Hematopoietic multipotent progenitor cell treated with erythropoietin and hydrocortisone succinate and interleukin-3 and kit ligand, for 6 days (in vitro differentiated cells): ENCODE results near the gene HDAC8.

Source experiments
- DNase-seq: peaks from one replicate; pipeline ENCODE4 v3.0.0-alpha.2; 2015

HDAC8 gene

DNA sequence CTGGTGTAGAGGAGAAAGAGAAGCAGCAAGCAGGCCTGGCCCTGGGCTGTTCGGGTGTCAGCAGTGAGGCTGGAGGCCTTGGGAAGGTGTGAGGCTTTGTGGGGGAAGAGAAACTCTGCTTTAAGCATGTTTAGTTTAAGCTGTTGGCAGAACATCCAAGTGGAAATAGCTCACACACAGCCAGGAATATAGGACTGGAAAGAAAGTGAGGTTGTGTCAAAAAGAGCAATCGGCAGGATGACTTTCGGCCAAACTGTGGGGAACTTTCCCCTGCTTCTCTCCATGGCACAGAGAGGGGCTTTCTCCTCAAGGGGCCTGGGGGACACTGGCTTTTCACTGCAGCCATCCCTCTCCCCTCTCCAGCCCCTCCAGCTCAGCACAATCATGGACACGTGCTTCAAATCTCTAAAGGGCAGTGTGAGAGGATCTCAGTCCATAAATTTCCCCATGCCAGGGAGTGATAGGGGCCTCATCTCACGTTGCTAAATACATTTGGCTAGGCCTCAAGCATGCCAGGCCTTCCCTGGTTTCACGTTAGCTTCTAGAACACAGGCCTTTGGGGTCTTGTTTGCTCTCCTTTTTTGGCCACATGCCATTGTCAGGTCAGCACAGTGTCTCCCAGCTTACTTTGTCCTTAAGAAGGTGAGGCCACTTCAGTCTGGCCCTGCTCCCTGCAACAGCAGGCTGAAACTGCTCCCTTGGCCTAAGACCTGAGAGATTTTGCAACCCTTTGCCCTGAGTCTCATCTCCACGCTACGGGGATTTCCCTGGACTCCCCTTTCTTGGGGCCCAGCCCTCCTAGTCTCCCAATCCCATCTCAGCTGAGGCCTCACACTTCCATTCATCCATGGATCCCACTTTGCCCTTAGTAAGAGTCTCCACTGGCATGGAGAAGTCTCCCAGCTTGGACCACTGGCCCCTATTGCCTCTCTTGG, 258.7 kb downstream of the HDAC8 start:
- no peak for DNase-seq

DNA sequence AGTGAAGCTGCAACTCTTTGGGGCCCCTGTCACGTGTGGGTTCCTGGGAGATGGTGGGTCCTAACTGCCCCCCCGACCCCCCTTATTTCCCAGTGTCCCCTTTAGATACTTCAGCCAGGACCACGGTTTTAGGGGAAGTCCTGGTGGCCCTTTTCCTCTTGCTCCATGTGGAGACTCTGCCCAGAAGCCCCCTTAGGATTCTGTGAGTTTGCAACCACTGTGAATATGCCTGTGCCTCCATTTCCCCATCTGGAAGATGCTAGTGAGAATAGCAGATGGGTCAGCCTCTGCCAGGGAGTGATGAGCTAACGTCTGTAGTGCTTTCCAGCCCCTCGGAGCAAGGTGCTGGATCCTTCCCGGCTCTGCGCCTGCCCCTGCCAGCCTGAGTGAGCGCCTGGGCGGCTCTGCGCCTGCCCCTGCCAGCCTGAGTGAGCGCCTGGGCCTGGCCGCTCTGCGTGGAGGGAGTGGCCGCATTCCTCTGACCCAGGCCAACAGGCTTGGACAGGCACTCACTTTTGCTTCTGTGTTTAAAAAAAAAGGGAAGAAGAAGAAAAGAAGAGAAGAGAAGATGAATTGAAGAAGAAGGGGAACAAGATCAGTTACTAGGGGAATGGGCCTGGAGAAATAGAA, 260.2 kb downstream of the HDAC8 start:
- DNase-seq: no peak

DNA sequence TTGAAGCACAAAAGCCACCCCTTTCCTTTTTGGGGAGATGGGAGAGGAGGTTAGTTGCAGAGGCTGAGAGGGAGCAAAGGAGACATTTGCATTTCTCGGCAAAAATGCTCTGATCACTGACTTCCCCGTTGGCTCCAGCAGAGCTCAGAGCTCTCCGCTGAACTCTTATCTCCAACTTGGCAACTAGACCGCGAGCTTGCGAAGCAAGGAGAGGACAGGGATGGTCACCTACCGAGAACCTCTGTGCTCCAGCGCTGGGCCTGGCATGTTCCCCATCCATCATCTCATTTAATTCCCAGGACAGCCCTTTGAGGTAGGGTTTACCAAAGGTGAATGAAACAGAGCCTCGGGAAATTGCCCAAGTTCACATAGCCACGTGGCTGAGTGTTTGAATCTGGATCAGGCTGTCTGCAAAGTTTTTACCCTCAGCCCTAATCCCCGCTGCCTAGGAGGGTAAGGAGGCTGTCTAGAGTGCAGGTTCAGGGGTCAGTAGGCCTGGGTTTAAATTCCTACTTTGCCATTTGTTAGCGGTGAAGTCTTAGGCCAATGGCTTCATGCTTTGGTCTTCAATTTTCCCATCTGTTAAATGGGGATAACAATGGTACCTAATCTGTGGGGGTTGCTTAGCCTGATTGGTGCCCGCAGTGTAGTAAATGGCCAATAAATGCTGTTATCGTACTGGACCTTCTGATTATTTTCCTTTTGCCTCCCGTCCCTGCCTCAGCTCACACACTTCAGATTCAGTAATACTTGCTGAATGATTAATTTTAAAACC, 263.2 kb downstream of the HDAC8 start:
- peak; percentile 44 for DNase-seq

DNA sequence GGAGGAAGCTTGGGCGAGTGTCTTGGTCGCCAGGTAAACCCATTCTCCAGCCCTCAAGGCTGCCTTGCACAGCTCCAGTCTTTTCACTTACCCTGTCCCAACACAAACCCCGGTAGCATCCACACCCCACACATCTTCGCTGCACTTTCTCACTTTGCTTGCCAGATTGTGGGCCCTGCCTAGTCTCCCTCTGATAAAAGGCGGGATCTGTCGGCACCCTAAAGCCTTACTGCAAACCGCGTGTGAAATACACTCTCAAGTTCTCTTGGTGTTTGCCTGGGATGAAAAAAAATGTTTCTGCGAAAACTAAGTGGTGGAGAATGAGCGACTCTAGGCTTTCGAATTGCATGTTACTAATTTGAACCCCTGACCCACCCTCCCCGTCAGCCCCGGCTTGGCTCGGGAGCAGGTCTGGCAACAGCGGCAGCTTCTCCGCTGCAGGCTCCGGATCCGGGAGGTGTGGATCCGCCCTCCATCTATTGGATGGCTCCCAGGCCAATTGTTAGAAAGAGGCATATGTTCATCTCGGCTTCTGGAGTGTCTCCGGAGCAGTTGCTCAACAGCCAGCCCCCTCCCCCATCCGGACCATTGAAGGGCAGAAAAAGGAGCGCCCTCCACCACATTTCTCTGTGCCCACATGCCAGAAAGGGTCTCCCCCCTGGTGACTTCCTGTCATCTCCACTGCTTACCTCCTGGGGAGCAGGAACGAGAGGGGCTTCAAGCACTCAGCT, 263.9 kb downstream of the HDAC8 start:
- peak; percentile 78 for DNase-seq

DNA sequence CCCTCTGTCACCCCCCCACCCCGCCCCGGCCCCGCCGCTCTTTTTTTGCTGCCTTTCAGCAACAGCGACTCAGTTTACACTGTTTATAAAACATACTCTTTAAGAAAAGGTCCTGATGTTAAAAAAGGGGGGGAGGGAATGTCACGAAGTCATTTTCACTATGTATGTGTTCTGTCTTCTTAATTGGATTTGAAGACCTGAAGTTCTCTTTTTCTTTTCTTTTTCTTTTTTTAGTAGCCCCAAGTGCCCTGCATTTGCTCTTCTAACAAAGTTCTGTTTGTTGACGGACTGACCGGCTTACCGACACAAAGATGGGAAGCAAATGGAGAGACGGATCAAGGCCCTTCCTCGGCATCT, 264.5 kb downstream of the HDAC8 start:
- DNase-seq: no peak

DNA sequence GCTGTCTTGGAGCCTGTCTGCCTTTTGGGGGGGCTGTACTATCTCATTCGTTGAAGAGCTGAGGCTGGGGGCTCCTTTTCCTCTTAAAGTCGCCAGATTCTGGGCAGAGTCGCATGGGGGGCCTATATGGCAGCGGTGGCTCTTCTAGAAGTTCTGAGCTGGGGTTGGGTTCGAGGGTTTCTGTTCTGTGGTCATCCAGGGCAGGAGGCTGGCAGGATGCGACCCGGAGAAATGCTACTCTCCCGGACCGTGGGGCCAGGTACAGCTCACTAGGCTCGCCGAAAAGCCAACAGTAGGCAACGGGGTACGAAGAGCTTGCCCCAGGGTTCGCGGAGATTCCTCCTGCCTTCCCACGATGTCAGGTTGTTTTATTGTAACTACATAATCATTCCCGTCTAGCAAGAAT, 265.0 kb downstream of the HDAC8 start:
- DNase-seq: no peak

DNA sequence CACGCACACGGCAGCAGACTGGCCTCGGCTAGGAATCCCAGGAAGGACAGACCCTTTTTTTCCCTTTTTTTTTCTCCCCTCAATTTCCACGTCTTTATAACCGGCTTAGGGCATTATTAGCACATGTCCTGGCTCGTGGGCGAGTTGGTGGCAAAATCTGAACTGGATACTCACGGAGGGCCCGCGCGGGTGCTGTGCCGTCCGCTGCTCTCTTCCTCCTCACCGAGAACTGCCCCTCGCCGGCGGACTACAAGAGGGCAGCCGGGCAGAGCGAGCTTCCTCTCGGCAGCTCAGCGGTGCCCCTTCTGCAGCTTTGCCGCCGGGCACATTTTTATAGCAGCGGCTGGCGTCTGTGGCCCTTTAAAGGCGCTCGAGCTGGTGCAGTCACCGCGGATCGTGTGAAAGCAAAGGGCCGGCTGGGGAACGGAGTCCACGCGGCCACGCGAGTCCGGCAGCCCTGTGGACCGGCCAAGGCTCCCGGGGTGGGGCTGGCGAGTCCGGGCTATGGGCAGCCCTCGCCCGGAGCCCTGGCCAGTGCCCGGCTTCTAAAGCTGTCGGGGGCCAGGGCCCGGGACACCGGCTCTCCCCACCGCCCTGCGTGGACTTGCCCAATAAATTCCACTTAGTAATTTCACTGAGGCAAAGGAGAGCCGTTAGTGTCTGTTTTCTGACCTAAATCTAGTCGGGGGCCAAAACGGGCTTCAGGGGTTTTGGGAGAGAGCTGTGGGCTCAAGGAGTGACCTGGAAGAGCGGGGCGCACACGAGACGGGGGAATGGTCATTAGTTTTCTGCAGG, 265.6 kb downstream of the HDAC8 start:
- peak; percentile 70 for DNase-seq

DNA sequence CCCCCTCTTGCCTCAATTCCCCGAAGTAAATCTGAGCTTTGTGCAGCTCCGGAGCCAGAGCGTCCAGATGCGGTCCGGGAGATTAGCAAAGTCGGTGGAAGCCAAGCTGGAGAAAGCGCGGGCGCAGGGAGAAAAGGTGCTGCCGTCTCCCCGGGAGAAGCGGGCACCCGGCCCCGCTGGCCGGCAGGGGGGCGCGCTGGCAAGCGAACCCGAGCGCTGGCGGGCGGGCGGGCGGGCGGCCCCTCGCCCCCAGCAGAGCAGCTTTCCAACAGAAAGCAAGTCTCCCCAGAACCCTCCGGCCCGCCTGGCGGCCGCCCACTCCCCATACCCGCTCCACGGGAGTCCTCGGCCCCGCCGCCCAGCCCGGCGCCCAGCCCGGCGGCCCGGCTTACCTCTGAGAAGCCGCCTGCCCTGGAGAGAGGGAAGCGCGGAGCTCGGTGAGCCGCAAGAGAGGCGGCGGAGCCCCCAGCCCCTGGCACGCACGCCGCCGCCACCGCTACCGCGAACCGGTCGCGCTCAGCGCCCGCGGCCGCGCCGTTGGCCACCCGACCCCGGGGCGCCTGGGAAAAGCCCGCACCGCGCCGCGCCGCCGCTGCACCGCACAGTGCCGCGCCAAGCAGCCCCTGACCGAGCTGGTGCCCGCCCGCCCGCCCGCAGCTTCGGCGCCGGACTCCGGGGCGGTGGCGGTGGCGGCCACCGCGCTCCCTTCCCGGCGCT, 266.4 kb downstream of the HDAC8 start:
- no peak for DNase-seq

DNA sequence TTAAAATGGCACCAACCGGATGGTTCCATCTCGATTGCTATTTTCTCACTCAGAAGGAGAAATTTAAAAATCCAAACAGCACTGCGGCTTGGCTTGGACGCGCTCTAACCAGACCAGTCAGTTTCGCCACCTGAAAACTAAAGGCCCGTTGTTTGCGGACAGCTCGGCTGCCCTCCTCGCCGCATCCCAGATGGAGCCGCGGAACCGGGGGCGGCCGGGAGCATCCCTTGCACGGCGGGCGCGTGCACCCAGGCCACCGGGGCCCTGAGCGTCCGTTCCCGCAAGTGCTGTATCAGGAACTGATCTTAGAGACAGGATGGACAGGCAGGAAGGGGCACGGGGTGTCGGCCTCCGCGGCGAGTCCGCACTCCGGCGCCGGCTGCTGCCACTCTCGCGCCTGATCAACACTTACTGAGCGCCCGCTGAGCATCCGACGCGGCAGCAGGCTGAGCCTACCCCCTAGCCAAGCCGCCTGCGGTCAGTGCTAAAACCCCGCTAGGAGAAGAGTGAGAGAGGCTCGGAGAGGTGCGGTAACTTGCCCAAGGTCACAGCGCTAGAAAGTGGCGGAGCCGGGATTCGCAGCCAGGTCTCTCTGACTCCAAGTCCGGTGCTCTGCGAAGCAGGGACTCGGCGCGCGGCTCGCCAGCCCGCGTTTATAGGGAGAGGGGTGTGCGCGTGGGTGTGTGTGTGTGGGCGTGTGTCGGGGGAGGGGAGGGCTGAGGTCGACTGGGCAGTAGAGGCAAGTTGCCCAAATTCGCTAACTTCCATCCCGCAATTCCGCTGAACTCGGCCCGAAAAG, 267.2 kb downstream of the HDAC8 start, which contains the start of gene CITED1:
Gene CITED1 (minus strand): TSS at position 629 of the 799 bp plus-strand sequence. CDS start 3,045 bp downstream, outside the sequence.
- DNase-seq: peak; percentile 23

DNA sequence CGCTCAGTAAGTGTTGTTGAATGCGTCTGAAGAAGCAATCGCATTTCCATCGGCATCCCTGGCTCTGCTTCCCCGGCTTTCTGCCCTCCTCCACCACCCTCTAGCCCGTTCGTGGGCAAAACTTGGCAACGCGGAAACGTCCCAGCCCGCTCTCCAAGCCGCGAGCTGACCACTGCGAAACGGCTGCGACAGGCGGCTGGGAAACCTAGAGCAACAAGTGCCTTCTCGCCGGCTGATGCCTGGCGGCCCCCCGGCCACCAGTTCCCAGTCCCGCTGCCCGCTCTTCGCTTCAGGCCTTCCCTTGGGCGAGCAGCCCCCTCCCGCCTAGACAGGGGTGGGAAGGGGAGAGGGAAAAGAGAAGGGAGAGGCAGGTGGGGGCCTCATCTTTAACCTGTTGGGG, 267.8 kb downstream of the HDAC8 start:
- no peak for DNase-seq

DNA sequence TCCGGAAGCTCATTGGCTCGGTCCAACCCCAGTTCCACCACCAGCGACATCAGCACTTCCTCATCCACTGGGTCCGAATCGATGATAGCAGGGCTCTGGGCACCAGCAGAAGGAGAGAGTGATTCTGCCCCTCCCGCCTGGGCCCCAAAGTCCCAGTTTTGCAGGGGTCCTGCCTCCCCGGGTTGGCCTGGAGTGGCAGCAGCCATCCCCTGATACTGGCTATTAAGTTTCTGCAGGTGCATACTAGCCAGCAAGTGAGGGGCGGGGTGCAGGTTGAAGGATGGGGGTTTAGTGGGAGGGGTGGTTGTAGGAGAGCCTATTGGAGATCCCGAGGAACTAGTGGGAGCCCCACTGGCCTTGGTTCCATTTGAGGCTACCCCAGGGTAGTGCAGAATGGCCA, 270.9 kb downstream of the HDAC8 start:
- no peak for DNase-seq

DNA sequence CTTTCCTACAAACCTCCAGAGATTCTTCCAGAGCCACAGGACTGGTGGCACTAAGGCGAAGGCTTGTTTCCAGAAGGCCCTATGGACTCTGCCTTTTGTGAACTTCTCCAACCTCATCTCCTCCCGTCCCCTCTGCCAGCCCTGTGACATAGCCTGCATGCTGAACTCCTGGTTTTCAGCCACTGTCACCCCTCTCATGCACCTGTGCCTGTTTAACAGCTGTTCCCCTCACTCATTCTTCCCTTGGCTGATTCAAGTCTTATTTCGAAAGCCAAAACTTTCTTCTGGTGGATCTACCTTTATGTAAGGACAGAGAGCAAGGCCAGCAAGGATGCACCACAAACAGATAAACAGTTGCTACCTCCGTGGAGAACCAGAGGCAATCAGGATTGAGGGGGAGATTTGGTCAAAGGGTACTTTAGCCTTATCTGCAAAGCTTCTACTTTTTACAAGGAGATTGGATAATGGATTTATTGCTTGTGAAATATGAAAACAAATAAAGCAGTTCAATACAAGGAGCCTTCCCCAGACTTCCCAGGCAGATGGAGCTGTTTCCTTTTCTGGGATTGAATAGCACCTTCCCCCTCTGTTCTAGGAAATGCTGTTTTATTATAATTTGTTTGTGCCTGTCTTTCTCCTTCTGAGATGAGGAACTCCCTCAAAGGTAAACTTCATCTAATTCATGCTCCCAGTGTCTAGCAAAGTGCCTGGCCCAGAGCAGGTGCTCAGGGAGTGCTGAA, 272.6 kb downstream of the HDAC8 start:
- DNase-seq: no peak

DNA sequence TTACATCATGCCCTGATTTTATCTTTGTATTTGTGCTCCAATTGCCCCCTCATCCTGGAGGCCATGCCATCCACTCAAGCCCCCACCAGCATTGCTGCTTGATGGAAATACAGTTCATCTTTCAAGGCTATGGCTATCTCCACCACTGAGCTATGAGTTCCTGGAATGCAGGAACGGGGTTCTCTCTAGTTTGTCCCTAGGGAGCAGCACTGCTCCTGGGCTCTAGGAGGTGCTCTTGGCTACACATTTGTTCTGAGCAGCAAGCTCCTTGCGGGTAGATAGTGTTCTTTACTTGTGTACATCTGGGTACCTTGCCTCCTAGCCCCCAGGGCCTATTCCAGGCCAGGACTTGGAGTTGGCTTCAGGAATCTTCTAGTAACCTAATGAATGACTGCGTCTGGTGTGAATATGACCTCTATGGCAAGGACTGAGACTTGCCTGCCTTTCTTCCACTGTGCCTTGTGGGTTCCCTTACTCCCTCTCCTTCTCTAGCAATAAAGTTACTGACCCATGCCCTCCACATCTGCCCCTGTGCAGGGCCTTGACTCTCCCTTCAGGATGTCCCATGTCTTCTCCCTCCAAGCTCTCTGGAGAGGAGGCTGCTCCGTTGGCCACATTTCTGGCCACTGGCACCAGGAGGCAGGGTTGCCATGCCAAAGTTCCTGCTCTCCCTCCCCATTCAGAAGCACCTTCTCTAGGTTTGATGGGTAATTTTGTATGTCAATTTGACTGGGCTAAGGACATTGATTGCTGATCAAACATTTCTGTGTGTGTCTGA, 274.5 kb downstream of the HDAC8 start:
- peak; percentile 62 for DNase-seq

DNA sequence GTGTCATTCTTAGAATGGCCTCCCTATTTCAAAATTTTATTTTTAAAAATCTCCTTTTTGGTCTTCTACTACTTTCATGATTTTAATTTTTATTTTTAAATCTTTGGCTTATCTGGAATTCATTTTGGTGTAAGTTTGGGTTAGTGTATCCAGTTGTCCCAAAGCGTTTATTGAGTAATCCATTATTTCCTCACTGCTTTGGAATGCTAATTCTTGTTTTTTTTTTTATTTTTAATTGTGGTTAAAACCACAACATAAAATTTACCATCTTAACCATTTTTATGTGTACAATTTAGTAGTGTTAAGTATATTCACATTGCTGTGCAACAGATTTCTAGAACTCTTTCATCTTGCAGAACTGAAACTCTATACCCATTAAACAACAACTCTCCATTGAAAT, 275.7 kb downstream of the HDAC8 start:
- DNase-seq: no peak

DNA sequence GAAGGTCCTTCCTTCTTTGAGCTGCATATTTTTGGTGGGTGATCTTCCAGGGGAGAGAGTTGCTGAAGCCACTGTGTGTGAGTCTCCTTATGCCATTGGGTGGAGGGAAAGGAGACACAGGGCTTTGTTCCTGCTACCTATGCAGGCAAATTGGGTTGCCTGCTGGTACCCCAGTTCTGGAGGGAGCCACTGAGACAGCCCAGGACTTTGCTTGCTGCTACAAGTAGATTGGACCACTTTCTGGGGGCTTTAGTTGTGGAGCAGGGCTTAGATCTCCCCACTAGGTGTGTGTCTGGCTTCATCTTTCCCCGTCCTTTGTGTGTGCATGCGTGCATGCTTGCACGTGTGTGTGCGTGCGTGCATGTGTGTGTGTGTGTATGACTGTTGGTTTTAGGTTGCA, 276.9 kb downstream of the HDAC8 start:
- DNase-seq: no peak

DNA sequence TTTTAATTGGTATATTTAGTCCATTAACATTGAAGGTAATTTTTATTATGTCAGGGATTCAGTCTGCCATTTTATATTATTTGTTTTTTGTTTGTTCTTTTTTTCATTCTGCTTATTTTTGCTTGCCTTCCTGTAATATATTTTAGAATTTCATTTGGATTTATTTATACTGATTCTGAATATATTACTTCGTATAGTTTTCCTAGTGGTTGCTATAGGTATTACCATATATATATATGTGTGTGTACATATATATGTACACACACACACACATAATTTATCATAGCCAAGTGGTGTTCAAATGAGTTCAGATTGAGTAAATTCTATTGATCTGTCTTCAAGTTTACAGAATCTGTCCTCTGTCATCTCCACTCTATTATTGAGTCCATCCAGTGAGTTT, 278.1 kb downstream of the HDAC8 start:
- DNase-seq: no peak

DNA sequence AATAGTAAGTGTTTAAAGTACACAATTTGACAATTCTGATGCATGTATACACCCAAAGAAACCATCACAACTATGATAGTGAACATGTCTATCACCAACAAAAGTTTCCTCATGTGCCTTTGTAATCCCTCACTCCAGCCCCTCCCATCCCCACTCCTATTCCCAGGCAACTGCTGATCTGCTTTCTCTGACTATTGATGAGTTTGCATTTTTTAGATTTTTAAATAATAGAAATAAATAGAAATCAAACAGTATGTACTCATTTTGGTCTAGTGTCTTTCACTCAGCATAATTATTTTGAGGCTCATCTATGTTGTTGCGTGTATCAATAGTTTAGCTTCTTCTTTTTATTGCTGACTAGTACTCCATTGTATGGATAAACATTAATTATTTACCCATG, 290.3 kb downstream of the HDAC8 start:
- DNase-seq: no peak

DNA sequence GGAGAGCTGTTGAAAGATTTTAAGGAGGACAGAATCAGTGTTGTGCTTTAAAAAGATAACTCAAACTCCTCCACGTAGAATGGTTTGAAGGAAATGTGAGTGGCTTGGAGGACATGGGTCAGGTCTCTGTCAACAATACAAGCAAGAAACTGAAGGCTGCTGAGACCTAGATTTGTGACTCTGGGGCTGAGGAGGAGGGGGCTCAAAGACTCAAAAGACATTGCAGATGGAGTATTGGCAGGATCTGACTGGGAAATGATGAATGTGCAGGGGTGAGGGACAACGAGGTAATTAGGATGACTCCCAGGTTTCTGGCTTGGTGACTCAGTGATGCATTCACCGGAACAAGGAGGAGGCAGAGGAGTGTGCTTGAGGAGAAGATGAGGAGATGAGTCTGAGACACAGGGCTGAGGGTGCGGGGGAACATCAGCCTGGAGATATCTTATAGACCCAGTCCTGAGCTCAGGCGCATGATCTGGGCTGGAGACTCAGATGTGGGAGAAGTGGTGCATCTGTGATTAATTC, 292.3 kb downstream of the HDAC8 start:
- no peak for DNase-seq
